Measurements from ENCODE around the gene RAF1. TPM values are rescaled to one million over a fixed set of nuclear protein-coding genes. Genes with fewer than 3 reads are reported as not detected.

The RAF1 gene
- total and polyA plus RNA-seq, 2 of the 13 experiments (the other 11 are each of a cell fraction or from before 2014, with no cell fraction given), result 72.2 to 91.4 TPM

DNA sequence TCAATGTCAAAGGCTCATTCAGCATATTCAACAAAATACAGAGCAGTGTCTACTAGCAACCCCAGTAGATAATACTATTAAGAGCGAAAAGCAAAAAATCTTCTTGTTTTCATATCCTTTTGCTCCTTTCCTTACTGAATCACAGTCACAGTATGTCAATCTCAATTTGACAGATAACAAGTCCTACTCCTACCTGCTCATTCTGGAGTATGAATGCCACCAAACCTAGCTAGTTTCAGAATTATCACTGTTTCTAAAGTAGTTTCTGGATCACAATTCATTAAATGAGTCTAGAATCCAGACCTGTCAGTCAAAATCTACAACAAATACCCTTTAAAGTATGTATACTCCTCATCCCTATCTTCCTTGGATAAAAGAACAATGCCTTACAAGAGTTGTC, 55.5 kb downstream of the RAF1 start:
- Histone ChIP-seq H3K79me2 (ENCODE audit: insufficient read depth, low read length) (peaks cover 4% of the 10 kb centered on the region), H2AFZ (ENCODE audit: low read length) (no peak overlapping the region), H4K20me1 (ENCODE audit: insufficient read depth, low read length) (no peaks in the 10 kb centered on the region; the same call in 1 of the 2 replicates), H3K9me3 (ENCODE audit: low read length) (no peaks in the 10 kb centered on the region), H3K36me3 (replicated peaks in 1 of 2; ENCODE audit: control insufficient read depth in 1 of 2, insufficient read depth in 2 of 2, low read length in 2 of 2) (peaks cover 12 to 72% of the 10 kb centered on the region in 2 experiments), H3K27ac (ENCODE audit: extremely low read length, insufficient read depth, low read length) (no peak overlapping the region), H3K4me3 (replicated peaks in 1 of 3; ENCODE audit: insufficient read depth in 1 of 3, low read depth in 2 of 3, low read length in 3 of 3) (no peak overlapping the region), H3K27me3 (ENCODE audit: control insufficient read depth in 1 of 2, insufficient read depth in 2 of 2, low read length in 2 of 2) (no peaks in the 10 kb centered on the region), H3K9ac (ENCODE audit: insufficient read depth, low read depth, low read length) (no peak overlapping the region), H3K4me2 (ENCODE audit: low read depth, low read length) (no peak overlapping the region), H3K4me1 (ENCODE audit: insufficient read depth, low read length) (no peaks in the 10 kb centered on the region)
- ATAC-seq, result no peak
- BruUV-seq (replicated peaks), result no TSS peak
- WGBS (ENCODE audit: low lambda C conversion rate), result 97% methylated on average over 1 of the region's 1 CpG
- no peak for DNase-seq (ENCODE audit: low spot score)
- ChIA-PET POLR2A (no interaction called here), CTCF (ENCODE audit: low intra/inter-chr PET ratio, low total read pairs) (no interaction called here)
- intact Hi-C loops (cut with micrococcal nuclease; ENCODE audit: unreplicated experiment), result no loop called here
- TF ChIP-seq GRHL1 (CRISPR knock-in tag; conservative IDR thresholded peaks at IDR 0.05), result no peak
- no peak for TF ChIP-seq ZNF816 (CRISPR knock-in tag; IDR thresholded peaks at IDR 0.05; ENCODE audit: borderline replicate concordance)
- TF ChIP-seq ZNF414 (CRISPR knock-in tag; IDR thresholded peaks at IDR 0.05), result no peak
- TF ChIP-seq ZNF549 (CRISPR knock-in tag; IDR thresholded peaks at IDR 0.05), result no peak
- no peak for TF ChIP-seq NR2C2 (CRISPR knock-in tag; IDR thresholded peaks at IDR 0.05; ENCODE audit: borderline replicate concordance)
- no peak for TF ChIP-seq ATF5 (CRISPR knock-in tag; IDR thresholded peaks at IDR 0.05; ENCODE audit: low read depth)
- TF ChIP-seq CENPBD1 (CRISPR knock-in tag; IDR thresholded peaks at IDR 0.05; ENCODE audit: borderline replicate concordance, low read depth), result no peak
- TF ChIP-seq SPEN (CRISPR knock-in tag; IDR thresholded peaks at IDR 0.05; ENCODE audit: low read depth), result no peak
- FAIRE-seq, result no peak
- in situ Hi-C loops (cut with HindIII; ENCODE audit: extremely low pct_ligation_motif_present, low pct_unique_long_range_greater_than_20kb), result no loop called here
